HEK293T (cell line): ENCODE measurements around the gene POFUT2.

Source experiments
- CTCF ChIA-PET: fragments of 350-600 bp; formaldehyde crosslinking; extraction: SDS; loops from one replicate; lab custom pipeline; 2021; ENCODE audit warnings: antibody characterized with exemption, inconsistent platforms; lab: Yijun Ruan, JAX
- POLR2A ChIA-PET: fragments of 350-600 bp; formaldehyde crosslinking; extraction: SDS; loops from one replicate; lab custom pipeline; 2020; ENCODE audit warnings: antibody characterized with exemption, inconsistent platforms; lab: Yijun Ruan, JAX
- DNase-seq: peaks from one replicate; pipeline ENCODE4 v3.0.0; 2012; ENCODE audit warnings: mixed read lengths; ENCODE audit errors: extremely low spot score
- ARNT ChIP-seq: fragments of 450-650 bp; IDR thresholded peaks from 2 replicates; pipeline ENCODE4 v1.6.1; 2017; ENCODE audit warnings: mild to moderate bottlenecking
- CTBP1 ChIP-seq: fragments of 450-650 bp; IDR thresholded peaks from 2 replicates; pipeline ENCODE4 v1.6.1; 2016; ENCODE audit warnings: borderline replicate concordance
- ELF4 ChIP-seq: fragments of 450-650 bp; IDR thresholded peaks from 2 replicates; pipeline ENCODE4 v1.6.1; 2017; ENCODE audit warnings: antibody characterized with exemption
- FOXA1 ChIP-seq: fragments of 450-650 bp; IDR thresholded peaks from 2 replicates; pipeline ENCODE4 v1.6.1; 2016; ENCODE audit warnings: mild to moderate bottlenecking
- FOXK2 ChIP-seq: fragments of 450-650 bp; IDR thresholded peaks from 2 replicates; pipeline ENCODE4 v1.6.1; 2016; ENCODE audit warnings: mild to moderate bottlenecking
- FOXM1 ChIP-seq: fragments of 450-650 bp; IDR thresholded peaks from 2 replicates; pipeline ENCODE4 v1.6.1; 2017; ENCODE audit warnings: mild to moderate bottlenecking, borderline replicate concordance
- HDGF ChIP-seq: fragments of 450-650 bp; IDR thresholded peaks from 2 replicates; pipeline ENCODE4 v1.6.1; 2017; ENCODE audit warnings: antibody characterized with exemption, borderline replicate concordance
- L3MBTL2 ChIP-seq: fragments of 450-650 bp; conservative IDR thresholded peaks from 2 replicates; pipeline ENCODE4 v1.6.1; 2016; ENCODE audit warnings: mild to moderate bottlenecking
- LEF1 ChIP-seq: fragments of 450-650 bp; IDR thresholded peaks from 2 replicates; pipeline ENCODE4 v1.6.1; 2017; ENCODE audit warnings: mild to moderate bottlenecking, borderline replicate concordance
- NFRKB ChIP-seq: fragments of 450-650 bp; IDR thresholded peaks from 2 replicates; pipeline ENCODE4 v1.6.1; 2016; ENCODE audit warnings: mild to moderate bottlenecking, moderate library complexity
- SP1 ChIP-seq: fragments of 450-650 bp; IDR thresholded peaks from 2 replicates; pipeline ENCODE4 v1.6.1; 2017
- SUZ12 ChIP-seq: fragments of 450-650 bp; IDR thresholded peaks from 2 replicates; pipeline ENCODE4 v1.6.1; 2016; ENCODE audit warnings: mild to moderate bottlenecking
- TARDBP ChIP-seq: fragments of 450-650 bp; IDR thresholded peaks from 2 replicates; pipeline ENCODE4 v1.6.1; 2016
- ZNF384 ChIP-seq: fragments of 450-650 bp; IDR thresholded peaks from 2 replicates; pipeline ENCODE4 v1.6.1; 2016
- TF ChIP-seq, protein P1 (sequence below): fragments of 450-650 bp; IDR thresholded peaks from 2 replicates; pipeline ENCODE4 v1.6.1; 2016

POFUT2 gene, protein sequence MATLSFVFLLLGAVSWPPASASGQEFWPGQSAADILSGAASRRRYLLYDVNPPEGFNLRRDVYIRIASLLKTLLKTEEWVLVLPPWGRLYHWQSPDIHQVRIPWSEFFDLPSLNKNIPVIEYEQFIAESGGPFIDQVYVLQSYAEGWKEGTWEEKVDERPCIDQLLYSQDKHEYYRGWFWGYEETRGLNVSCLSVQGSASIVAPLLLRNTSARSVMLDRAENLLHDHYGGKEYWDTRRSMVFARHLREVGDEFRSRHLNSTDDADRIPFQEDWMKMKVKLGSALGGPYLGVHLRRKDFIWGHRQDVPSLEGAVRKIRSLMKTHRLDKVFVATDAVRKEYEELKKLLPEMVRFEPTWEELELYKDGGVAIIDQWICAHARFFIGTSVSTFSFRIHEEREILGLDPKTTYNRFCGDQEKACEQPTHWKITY

DNA sequence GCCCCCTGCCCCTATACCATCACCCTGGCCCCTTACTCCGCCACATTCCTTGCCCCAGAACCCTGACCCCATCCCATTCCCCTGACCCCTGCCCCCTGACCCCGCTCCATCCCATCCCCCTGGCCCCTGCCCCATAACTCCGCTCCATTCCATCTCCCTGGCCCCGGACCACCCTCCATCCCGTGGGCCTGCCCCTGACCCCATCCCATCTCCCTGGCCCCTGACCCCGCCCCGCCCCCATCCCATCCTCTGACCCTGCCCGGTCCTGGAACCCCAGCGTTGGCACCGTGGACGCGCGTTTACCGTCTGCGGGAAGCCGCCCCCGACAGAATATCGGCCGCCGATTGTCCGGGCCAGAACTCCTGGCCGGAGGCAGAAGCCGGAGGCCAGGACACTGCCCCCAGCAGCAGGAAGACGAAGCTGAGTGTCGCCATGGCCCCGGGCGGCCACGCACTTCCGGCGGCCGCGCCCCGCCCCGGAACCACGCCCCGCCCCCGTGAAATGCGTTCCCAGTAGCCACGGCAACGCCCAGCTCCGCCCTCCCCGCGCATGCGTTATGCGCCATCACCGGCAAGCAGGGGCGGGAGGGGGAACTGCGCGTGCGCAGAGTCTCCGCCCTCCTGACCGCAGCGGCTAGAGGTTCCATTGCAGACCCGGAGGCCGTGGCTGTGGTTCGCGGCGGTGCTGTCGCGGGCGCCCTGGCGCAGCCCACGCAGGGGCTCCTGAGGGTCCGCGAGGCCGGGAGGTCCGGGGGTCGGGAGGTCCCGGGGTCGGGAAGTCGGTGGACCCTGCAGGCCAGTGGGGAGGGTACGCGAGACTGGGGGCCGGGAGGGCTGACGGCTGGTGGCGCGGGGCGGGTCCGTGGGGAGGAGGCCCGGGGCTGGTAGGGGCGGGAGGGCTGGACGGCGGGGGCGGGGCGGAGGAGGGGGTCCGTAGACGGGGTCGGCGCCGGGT lies at the start of gene POFUT2:
Gene POFUT2, minus strand, starts transcription at position 458 of the 954 bp plus-strand sequence. Its CDS starts 24 bp downstream, at position 434.
- TF ChIP-seq SUZ12 (no peak), ZNF384 (no peak), SP1 (no peak), FOXM1 (no peak), ELF4 (no peak), ARNT (no peak), NFRKB (no peak), HDGF (no peak), CTBP1 (no peak)
- TF ChIP-seq, protein P1, sequence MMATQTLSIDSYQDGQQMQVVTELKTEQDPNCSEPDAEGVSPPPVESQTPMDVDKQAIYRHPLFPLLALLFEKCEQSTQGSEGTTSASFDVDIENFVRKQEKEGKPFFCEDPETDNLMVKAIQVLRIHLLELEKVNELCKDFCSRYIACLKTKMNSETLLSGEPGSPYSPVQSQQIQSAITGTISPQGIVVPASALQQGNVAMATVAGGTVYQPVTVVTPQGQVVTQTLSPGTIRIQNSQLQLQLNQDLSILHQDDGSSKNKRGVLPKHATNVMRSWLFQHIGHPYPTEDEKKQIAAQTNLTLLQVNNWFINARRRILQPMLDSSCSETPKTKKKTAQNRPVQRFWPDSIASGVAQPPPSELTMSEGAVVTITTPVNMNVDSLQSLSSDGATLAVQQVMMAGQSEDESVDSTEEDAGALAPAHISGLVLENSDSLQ: no peak
- peak; percentile 100 for DNase-seq
- ChIA-PET POLR2A (interaction anchor here (0.6 to 1.4 kb wide), 12 partner anchors 10 to 331 kb away, joined by 3 to 9 read pairs (median 3); no protein-coding TSS in a partner anchor), CTCF (no interaction called here)

DNA sequence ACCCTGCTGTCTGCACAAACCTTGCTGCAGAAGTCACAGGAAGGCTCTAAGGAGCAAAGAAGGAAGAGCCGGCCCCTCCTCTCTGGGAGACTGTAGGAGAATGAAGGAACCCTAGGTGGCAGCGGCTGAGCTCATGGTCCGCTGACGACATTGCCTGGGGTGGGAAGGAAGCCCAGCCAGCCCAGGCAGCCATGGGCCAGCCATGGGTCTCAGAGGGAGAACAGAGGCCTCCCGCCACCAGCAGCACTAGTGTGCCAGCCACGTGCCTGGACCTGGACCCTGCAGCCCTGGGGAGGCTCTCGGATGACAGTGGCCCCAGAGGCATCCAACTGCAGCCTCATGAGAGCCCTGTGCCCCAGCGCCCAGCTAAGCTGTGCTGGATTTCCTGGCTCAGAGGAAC lies 49.2 kb upstream of the POFUT2 start:
- TF ChIP-seq L3MBTL2 (peak; percentile 21; the same call in 1 of the 2 replicates), TARDBP (no peak), FOXA1 (no peak)
- POLR2A ChIA-PET: no interaction called here
- CTCF ChIA-PET: no interaction called here
- no peak for DNase-seq

DNA sequence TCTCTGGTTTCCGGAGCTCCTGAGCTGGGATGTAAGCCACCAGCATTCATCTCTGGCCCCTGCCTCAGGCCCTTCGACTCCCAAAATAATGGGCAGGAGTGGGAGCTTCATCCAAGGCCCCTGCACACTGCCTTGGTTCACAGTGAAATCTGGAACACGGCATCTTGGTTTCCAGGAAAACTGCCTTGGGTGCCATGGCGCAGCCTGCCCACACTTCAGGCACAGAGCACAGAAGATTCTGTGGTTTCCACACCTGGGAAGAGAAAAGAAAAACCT lies 48.8 kb upstream of the POFUT2 start:
- ChIA-PET POLR2A (no interaction called here), CTCF (no interaction called here)
- no peak for DNase-seq
- TF ChIP-seq L3MBTL2: no peak
- TF ChIP-seq TARDBP: no peak
- no peak for TF ChIP-seq SUZ12
- TF ChIP-seq, protein P1: no peak
- TF ChIP-seq FOXM1: no peak
- no peak for TF ChIP-seq FOXK2
- no peak for TF ChIP-seq LEF1
- TF ChIP-seq CTBP1: no peak

DNA sequence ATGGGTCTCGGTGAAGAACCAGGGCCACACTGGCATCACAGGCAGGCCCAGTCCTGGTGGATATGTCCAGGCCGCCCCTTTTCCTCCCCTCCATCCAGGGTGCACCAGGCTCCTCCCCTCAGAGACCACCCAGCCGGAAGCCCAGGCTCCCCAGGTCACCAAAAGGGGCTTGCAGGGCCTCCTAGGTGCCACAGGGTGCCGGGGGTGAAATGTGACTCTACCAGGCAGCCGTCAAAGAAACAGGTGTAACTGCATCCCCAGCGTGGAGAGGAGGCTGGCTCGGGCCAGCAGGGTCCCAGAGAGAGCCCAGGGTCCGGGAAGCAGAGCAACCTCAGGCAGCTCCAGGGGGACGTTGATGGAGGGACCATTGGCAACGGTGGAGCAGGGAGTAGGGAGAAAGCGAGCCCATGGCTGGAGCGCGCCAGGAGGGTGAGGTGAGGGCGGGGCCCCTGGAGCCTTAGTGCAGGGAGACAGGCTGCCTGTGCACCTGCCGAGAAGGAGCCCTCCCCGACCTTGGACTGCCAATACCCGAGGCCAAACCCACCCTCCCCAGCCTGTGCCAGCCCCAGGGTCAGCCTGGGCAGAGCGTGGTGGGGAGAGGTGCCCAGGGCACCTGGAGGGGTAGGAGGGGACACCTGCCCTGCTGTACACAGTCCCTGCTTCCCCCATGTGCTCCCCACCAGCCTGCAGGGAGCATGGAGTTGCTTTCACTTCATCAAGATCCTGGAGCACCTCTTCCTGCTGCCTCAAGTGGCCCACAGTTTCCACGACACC lies 48.3 kb upstream of the POFUT2 start:
- ChIA-PET POLR2A (no interaction called here), CTCF (no interaction called here)
- no peak for DNase-seq
- no peak for TF ChIP-seq SUZ12
- TF ChIP-seq SP1: no peak
- no peak for TF ChIP-seq NFRKB
- TF ChIP-seq FOXM1: no peak
- TF ChIP-seq, protein P1: no peak

DNA sequence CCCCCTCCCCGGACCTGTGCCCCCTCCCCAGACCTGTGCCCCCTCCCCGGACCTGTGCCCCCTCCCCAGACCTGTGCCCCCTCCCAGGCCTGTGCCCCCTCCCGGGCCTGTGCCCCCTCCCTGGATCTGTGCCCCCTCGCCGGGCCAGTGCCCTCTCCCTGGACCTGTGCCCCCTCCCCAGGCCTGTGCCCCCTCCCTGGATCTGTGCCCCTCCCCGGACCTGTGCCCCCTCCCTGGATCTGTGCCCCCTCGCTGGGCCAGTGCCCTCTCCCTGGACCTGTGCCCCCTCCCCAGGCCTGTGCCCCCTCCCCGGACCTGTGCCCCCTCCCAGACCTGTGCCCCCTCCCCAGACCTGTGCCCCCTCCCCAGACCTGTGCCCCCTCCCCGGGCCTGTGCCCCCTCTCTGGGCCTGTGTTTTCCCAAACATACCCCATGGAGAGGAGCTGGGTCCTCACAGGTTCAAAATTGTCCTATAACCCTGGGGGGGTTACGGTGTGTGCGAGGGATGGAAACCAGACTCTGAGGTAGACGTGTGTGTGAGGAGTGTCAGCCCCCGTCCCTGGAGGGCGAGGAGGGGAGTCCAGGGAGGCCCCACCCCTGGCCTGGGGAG lies 47.6 kb upstream of the POFUT2 start:
- POLR2A ChIA-PET: no interaction called here
- CTCF ChIA-PET: no interaction called here
- DNase-seq: no peak
- no peak for TF ChIP-seq SP1
- no peak for TF ChIP-seq TARDBP

DNA sequence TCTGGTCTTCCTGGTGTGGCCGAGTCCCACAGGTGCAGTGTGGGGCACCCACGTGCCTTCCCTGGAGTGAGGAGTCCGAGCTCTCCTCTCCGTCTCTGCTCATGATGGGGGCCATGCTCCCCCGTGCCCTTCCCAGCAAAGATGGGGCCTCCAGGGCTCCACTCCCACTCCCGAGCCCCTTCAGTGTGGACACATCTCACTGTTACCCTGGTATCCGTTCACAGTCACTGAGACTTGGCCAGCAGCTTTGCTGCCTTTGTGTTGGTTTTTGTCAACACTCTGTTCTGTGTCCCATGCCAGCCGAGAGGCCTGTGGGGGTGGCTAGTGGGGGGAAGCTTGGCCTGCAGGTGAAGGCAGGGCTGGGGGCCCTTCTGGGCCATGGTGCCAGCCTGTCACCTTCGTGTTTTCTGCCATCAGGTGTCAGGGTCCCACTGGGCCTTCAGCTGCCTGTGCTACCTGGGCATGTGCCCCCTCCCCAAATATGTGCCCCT lies 46.9 kb upstream of the POFUT2 start:
- no peak for DNase-seq
- TF ChIP-seq FOXA1: no peak
- TF ChIP-seq L3MBTL2: no peak
- TF ChIP-seq ELF4: no peak
- no peak for TF ChIP-seq FOXK2
- CTCF ChIA-PET: no interaction called here
- POLR2A ChIA-PET: no interaction called here
